Aorta (tissue), 5 donors: Measurements from ENCODE around the gene KDM5A. TPM values are rescaled to one million over a fixed set of nuclear protein-coding genes. Genes with fewer than 3 reads are reported as not detected.

Experiments
- ATAC-seq: fragments of 200-7000 bp; cut with Tn5 transposase; one replicate; pipeline ENCODE4 v1.9.1; 2022; ENCODE audit warnings: moderate library complexity; ENCODE audit not compliant: low FRiP score
- DNase-seq, 2 donors: peaks; one replicate each; pipeline ENCODE4 v3.0.0-alpha.2; 2020
- H3K27ac ChIP-seq, 2 donors: one replicate each; pipeline ENCODE4 v1.5.1; 2013; ENCODE audit warnings: low read length in 2 of 2, mild to moderate bottlenecking in 2 of 2, moderate library complexity in 2 of 2, control low read depth in 1 of 2, inconsistent platforms in 1 of 2, low read depth in 1 of 2
- H3K27me3 ChIP-seq, 2 donors: one replicate each; pipeline ENCODE4 v1.6.1; 2013; ENCODE audit warnings: control low read depth in 1 of 2, low read length in 1 of 2, mild to moderate bottlenecking in 1 of 2, moderate library complexity in 1 of 2; ENCODE audit not compliant: insufficient read depth in 2 of 2, control insufficient read depth in 1 of 2
- H3K36me3 ChIP-seq, 2 donors: one replicate each; pipeline ENCODE4 v1.6.1; 2013; ENCODE audit warnings: control low read depth in 1 of 2, low read length in 1 of 2, mild to moderate bottlenecking in 1 of 2; ENCODE audit not compliant: insufficient read depth in 2 of 2, control insufficient read depth in 1 of 2
- H3K4me1 ChIP-seq, 2 donors: one replicate each; pipeline ENCODE4 v1.6.1; 2013; ENCODE audit warnings: low read length in 2 of 2, control low read depth in 1 of 2, mild to moderate bottlenecking in 1 of 2, moderate library complexity in 1 of 2; ENCODE audit not compliant: insufficient read depth in 2 of 2, control insufficient read depth in 1 of 2
- H3K4me3 ChIP-seq, 2 donors: one replicate each; pipeline ENCODE4 v1.5.1; 2013; ENCODE audit warnings: low read length in 2 of 2, control low read depth in 1 of 2, mild to moderate bottlenecking in 1 of 2
- H3K9me3 ChIP-seq: one replicate; pipeline ENCODE4 v1.6.1; 2013; ENCODE audit warnings: mild to moderate bottlenecking, low read length; ENCODE audit not compliant: control insufficient read depth
- WGBS, 2 donors: extraction: QIAGEN DNeasy Blood & Tissue Kit; methylation state at CpG; one replicate each; pipeline ENCODE4 v1.1.7; 2013; 5-methylcytosine and 5-hydroxymethylcytosine counted together
- intact Hi-C, 2 donors: fragments of 100-400 bp; cut with DNase I; formaldehyde crosslinking; loops; one replicate each; pipeline versions ENCODE4 v1.14.2 to v1.15.0; 2022
- polyA plus RNA-seq, 2 donors: library from polyadenylated mRNA; stranded (reverse); fragments of 200-250 nt; gene quantifications; one replicate each; pipeline ENCODE4 v1.2.3, GENCODE V29; 2013
- total RNA-seq, 2 donors: library from RNA; stranded (reverse); fragmentation: NEBNext Ultra II Directional; extraction: Animal tissue kit (Norgen Biotek cat#: 25700); gene quantifications; one replicate each; pipeline ENCODE4 v1.2.1, GENCODE V29; 2021
- donor health status: healthy with polysubstance abuse.
- donor health status: Bipolar disorder and iron deficiency.
- donor health status: DM: no; HTN: no; CAD: no.
- donor health status: DM: no; HTN: no; CAD: no.
- donor health status: DM: yes; HTN: yes; CAD: no.

KDM5A gene
- total and polyA plus RNA-seq, 4 donors = 6.6 to 90.5 (median 36.9) TPM

GRCh38 chr12:262113-262512 lies 127.0 kb downstream of the KDM5A start:
- intact Hi-C loops = no loop called here
- no peaks in the 10 kb centered on the region for H3K4me1 ChIP-seq
- H3K9me3 ChIP-seq = no peaks in the 10 kb centered on the region
- ATAC-seq (no peak), DNase-seq (no peak)
- H3K36me3 ChIP-seq = no peaks in the 10 kb centered on the region
- H3K27ac ChIP-seq = no peak overlapping the region
- no peak overlapping the region for H3K4me3 ChIP-seq
- H3K27me3 ChIP-seq = peaks cover 0 to 1% of the 10 kb centered on the region in 2 donors

- no peaks in the 10 kb centered on the region for H3K4me1 ChIP-seq
- H3K36me3 ChIP-seq = no peaks in the 10 kb centered on the region
- no peak for DNase-seq
- WGBS, 2 donors = 66 to 68% methylated on average over 14 of the region's 14 CpGs
- no peak for ATAC-seq
- intact Hi-C loops = no loop called here
- no peaks in the 10 kb centered on the region for H3K9me3 ChIP-seq
- H3K4me3 ChIP-seq = no peak overlapping the region
- no peak overlapping the region for H3K27ac ChIP-seq
- peaks cover 0 to 1% of the 10 kb centered on the region in 2 donors for H3K27me3 ChIP-seq
Measured at GRCh38 chr12:257521-258321, 131.4 kb downstream of the KDM5A start.

GRCh38 chr12:256958-257357 lies 132.2 kb downstream of the KDM5A start:
- Histone ChIP-seq H3K4me1 (no peaks in the 10 kb centered on the region), H3K27ac (no peak overlapping the region), H3K9me3 (no peaks in the 10 kb centered on the region), H3K27me3 (peaks cover 0 to under 1% of the 10 kb centered on the region in 2 donors), H3K36me3 (no peaks in the 10 kb centered on the region), H3K4me3 (no peak overlapping the region)
- WGBS, 2 donors = 74 to 75% methylated on average over 3 of the region's 3 CpGs
- no peak for DNase-seq
- intact Hi-C loops = no loop called here
- ATAC-seq = no peak

GRCh38 chr12:256225-256624 lies 132.9 kb downstream of the KDM5A start:
- DNase-seq (no peak), ATAC-seq (no peak)
- WGBS, 2 donors = 91 to 93% methylated on average over 6 of the region's 6 CpGs
- Histone ChIP-seq H3K4me3 (no peak overlapping the region), H3K36me3 (no peaks in the 10 kb centered on the region), H3K9me3 (no peaks in the 10 kb centered on the region), H3K4me1 (no peaks in the 10 kb centered on the region), H3K27ac (no peak overlapping the region), H3K27me3 (no peaks in the 10 kb centered on the region)
- intact Hi-C loops = no loop called here

- Histone ChIP-seq H3K27me3 (no peaks in the 10 kb centered on the region), H3K9me3 (no peaks in the 10 kb centered on the region), H3K4me3 (no peak overlapping the region), H3K36me3 (no peaks in the 10 kb centered on the region), H3K27ac (no peak overlapping the region), H3K4me1 (no peaks in the 10 kb centered on the region)
- intact Hi-C loops = no loop called here
- DNase-seq = no peak
- 80 to 88% methylated on average over 9 of the region's 9 CpGs for WGBS, 2 donors
- no peak for ATAC-seq
Measured at GRCh38 chr12:254912-255311, 134.2 kb downstream of the KDM5A start.

- intact Hi-C loops = no loop called here
- ATAC-seq = no peak
- Histone ChIP-seq H3K9me3 (no peaks in the 10 kb centered on the region), H3K27ac (no peak overlapping the region), H3K4me3 (no peak overlapping the region), H3K27me3 (no peaks in the 10 kb centered on the region), H3K4me1 (no peaks in the 10 kb centered on the region), H3K36me3 (no peaks in the 10 kb centered on the region)
- DNase-seq = no peak
- WGBS, 2 donors = 51% methylated on average over 10 of the region's 10 CpGs
Measured at GRCh38 chr12:254039-254438, 135.1 kb downstream of the KDM5A start.

GRCh38 chr12:253116-253831 lies 135.8 kb downstream of the KDM5A start:
- 74 to 79% methylated on average over 12 of the region's 12 CpGs for WGBS, 2 donors
- no peak for ATAC-seq
- no peaks in the 10 kb centered on the region for H3K9me3 ChIP-seq
- no peaks in the 10 kb centered on the region for H3K27me3 ChIP-seq
- intact Hi-C loops = no loop called here
- H3K36me3 ChIP-seq = no peaks in the 10 kb centered on the region
- H3K4me3 ChIP-seq = no peak overlapping the region
- no peak overlapping the region for H3K27ac ChIP-seq
- no peaks in the 10 kb centered on the region for H3K4me1 ChIP-seq
- no peak for DNase-seq

- ATAC-seq = no peak
- Histone ChIP-seq H3K9me3 (no peaks in the 10 kb centered on the region), H3K36me3 (no peaks in the 10 kb centered on the region), H3K27ac (no peak overlapping the region), H3K4me3 (no peak overlapping the region), H3K4me1 (no peaks in the 10 kb centered on the region), H3K27me3 (no peaks in the 10 kb centered on the region)
- intact Hi-C loops = no loop called here
- DNase-seq = no peak
- 44 to 46% methylated on average over 5 of the region's 5 CpGs for WGBS, 2 donors
Measured at GRCh38 chr12:252636-253035, 136.5 kb downstream of the KDM5A start.

- intact Hi-C loops = no loop called here
Measured at GRCh38 chr12:247271-247670, 141.8 kb downstream of the KDM5A start.

More at GRCh38 chr12:247271-247670, 141.8 kb downstream of the KDM5A start:
- H3K9me3 ChIP-seq = no peaks in the 10 kb centered on the region
- WGBS, 2 donors = 82 to 83% methylated on average over 3 of the region's 3 CpGs
- H3K27ac ChIP-seq = no peak overlapping the region
- ATAC-seq (no peak), DNase-seq (no peak)
- H3K27me3 ChIP-seq = no peaks in the 10 kb centered on the region
- H3K36me3 ChIP-seq = no peaks in the 10 kb centered on the region
- no peak overlapping the region for H3K4me3 ChIP-seq
- H3K4me1 ChIP-seq = no peaks in the 10 kb centered on the region
